Liver (tissue), 3 donors: Measurements from ENCODE around the gene HOXC11.

Experiments used
- JUND ChIP-seq, 2 donors: IDR thresholded peaks; 2 replicates each; pipeline ENCODE4 v1.6.1; 2016; ENCODE audit warnings: antibody characterized with exemption in 2 of 2
- RXRA ChIP-seq, 2 donors: IDR thresholded peaks; 2 replicates each; pipeline ENCODE4 v1.6.1; 2017 to 2018; ENCODE audit warnings: antibody characterized with exemption in 2 of 2, mild to moderate bottlenecking in 1 of 2
- SP1 ChIP-seq: IDR thresholded peaks from 2 replicates; pipeline ENCODE4 v1.6.1; 2018; ENCODE audit warnings: antibody characterized with exemption, mild to moderate bottlenecking
- TAF1 ChIP-seq: conservative IDR thresholded peaks from 2 replicates; pipeline ENCODE4 v1.6.1; 2016; ENCODE audit warnings: antibody characterized with exemption, mild to moderate bottlenecking
- TF ChIP-seq, protein P1 (sequence below): fragments of 150-350 bp; IDR thresholded peaks from 2 replicates; pipeline ENCODE4 v1.5.1; 2017; ENCODE audit warnings: improper control_type of control experiment, low read depth, low read length; ENCODE audit not compliant: missing input control
- TF ChIP-seq, protein P2 (sequence below): IDR thresholded peaks from 2 replicates; pipeline ENCODE4 v1.6.1; 2016; ENCODE audit warnings: antibody characterized with exemption, mild to moderate bottlenecking
- TF ChIP-seq, protein P3 (sequence below): IDR thresholded peaks from 2 replicates; pipeline ENCODE4 v1.6.1; 2016; ENCODE audit warnings: antibody characterized with exemption
- donor health status: healthy.
- donor health status: healthy.

- no peak for TF ChIP-seq JUND (IDR thresholded peaks at IDR 0.05)
- TF ChIP-seq, protein P1, sequence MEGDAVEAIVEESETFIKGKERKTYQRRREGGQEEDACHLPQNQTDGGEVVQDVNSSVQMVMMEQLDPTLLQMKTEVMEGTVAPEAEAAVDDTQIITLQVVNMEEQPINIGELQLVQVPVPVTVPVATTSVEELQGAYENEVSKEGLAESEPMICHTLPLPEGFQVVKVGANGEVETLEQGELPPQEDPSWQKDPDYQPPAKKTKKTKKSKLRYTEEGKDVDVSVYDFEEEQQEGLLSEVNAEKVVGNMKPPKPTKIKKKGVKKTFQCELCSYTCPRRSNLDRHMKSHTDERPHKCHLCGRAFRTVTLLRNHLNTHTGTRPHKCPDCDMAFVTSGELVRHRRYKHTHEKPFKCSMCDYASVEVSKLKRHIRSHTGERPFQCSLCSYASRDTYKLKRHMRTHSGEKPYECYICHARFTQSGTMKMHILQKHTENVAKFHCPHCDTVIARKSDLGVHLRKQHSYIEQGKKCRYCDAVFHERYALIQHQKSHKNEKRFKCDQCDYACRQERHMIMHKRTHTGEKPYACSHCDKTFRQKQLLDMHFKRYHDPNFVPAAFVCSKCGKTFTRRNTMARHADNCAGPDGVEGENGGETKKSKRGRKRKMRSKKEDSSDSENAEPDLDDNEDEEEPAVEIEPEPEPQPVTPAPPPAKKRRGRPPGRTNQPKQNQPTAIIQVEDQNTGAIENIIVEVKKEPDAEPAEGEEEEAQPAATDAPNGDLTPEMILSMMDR = no peak
- no peak for TF ChIP-seq SP1
- TF ChIP-seq, protein P2, sequence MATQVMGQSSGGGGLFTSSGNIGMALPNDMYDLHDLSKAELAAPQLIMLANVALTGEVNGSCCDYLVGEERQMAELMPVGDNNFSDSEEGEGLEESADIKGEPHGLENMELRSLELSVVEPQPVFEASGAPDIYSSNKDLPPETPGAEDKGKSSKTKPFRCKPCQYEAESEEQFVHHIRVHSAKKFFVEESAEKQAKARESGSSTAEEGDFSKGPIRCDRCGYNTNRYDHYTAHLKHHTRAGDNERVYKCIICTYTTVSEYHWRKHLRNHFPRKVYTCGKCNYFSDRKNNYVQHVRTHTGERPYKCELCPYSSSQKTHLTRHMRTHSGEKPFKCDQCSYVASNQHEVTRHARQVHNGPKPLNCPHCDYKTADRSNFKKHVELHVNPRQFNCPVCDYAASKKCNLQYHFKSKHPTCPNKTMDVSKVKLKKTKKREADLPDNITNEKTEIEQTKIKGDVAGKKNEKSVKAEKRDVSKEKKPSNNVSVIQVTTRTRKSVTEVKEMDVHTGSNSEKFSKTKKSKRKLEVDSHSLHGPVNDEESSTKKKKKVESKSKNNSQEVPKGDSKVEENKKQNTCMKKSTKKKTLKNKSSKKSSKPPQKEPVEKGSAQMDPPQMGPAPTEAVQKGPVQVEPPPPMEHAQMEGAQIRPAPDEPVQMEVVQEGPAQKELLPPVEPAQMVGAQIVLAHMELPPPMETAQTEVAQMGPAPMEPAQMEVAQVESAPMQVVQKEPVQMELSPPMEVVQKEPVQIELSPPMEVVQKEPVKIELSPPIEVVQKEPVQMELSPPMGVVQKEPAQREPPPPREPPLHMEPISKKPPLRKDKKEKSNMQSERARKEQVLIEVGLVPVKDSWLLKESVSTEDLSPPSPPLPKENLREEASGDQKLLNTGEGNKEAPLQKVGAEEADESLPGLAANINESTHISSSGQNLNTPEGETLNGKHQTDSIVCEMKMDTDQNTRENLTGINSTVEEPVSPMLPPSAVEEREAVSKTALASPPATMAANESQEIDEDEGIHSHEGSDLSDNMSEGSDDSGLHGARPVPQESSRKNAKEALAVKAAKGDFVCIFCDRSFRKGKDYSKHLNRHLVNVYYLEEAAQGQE = no peak
- no peak for TF ChIP-seq TAF1
- TF ChIP-seq, protein P3, sequence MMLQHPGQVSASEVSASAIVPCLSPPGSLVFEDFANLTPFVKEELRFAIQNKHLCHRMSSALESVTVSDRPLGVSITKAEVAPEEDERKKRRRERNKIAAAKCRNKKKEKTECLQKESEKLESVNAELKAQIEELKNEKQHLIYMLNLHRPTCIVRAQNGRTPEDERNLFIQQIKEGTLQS = no peak
- no peak for TF ChIP-seq RXRA (IDR thresholded peaks at IDR 0.05)
These were observed 33.8 kb downstream of the HOXC11 start for GRCh38 chr12:54006559-54007220.
